GM19043 (cell line): ENCODE results near the gene ZRANB1.

Experiments
- ATAC-seq: cut with Tn5 transposase; IDR thresholded peaks from one replicate; pipeline ENCODE4 v1.9.1; 2021; ENCODE audit warnings: low read depth; ENCODE audit not compliant: unreplicated experiment

The ZRANB1 gene

GRCh38 chr10:124918906-124919305 is 23.0 kb upstream of the ZRANB1 start:
- ATAC-seq: no peak

- no peak for ATAC-seq
Measured at GRCh38 chr10:124921261-124921660, 20.7 kb upstream of the ZRANB1 start.

- ATAC-seq: no peak
Measured at GRCh38 chr10:124923684-124924083, 18.2 kb upstream of the ZRANB1 start.

- ATAC-seq: no peak
Measured at GRCh38 chr10:124926548-124926947, 15.4 kb upstream of the ZRANB1 start.

DNA sequence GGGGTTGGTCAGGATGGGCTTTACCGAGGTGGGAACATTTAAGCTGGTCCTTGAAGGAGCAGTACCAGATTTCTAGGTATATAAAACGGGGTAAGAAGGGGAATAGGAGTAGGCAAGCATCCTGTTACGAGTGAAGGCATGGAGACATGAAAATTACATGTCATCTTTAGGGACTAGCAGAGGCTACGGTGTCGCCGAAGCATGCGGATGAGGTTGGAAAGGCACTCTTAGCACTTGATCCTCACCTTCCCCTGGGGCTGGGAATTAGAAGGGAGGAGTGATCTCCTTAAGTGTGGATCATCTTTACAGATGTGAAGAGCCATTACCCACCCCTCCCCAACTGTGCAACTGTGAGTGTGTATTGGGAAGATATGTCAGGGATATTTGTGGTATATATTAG is 13.8 kb upstream of the ZRANB1 start:
- no peak for ATAC-seq

DNA sequence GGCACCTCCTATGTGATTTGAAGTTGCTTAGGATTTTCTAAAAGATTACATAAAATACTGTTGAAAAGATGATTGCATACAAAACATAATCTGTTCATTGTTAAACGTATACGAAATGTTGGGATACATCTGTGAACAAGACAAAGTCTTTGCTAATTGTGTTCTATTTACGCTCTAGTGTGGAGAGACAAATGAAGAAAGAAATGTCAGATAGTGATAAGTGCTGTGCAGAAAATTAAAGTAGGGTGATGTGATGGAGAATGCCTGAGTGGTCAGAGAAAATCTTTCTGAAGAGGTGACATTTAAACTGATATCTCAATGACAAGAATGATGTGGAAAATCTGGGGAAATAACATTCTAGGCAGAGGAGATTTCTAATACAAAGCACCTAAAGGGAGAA is 13.4 kb upstream of the ZRANB1 start:
- ATAC-seq: no peak

GRCh38 chr10:124935946-124936345 is 6.0 kb upstream of the ZRANB1 start:
- ATAC-seq: no peak

- ATAC-seq: no peak
Measured at GRCh38 chr10:124936813-124937212, 5.1 kb upstream of the ZRANB1 start.

- no peak for ATAC-seq
Measured at GRCh38 chr10:124939290-124939689, 2.6 kb upstream of the ZRANB1 start.

- no peak for ATAC-seq
Measured at GRCh38 chr10:124942317-124943169, 620 bp downstream of the ZRANB1 start.

GRCh38 chr10:124943301-124944092 is 1.6 kb downstream of the ZRANB1 start:
- no peak for ATAC-seq

- ATAC-seq: no peak
Measured at GRCh38 chr10:124944982-124945381, 3.1 kb downstream of the ZRANB1 start.

DNA sequence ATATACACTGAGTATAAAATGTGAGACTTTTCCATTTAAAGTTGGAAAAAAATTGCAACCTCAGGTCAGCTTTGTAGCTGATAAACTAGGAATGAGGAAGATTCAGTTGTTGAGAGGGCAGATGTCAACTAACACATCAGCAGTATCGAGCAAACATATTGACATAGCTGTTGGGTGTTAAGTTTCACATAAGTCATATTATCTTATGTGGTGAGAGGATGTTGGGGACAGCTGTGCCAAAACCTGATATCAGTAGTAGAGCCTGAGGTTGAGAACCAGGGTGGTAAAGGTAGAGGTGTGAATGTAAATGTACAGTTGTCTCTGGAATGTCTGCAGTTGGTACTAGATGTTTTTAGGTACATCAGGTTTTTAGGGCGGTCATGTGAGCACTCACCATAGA is 5.0 kb downstream of the ZRANB1 start:
- ATAC-seq: no peak

DNA sequence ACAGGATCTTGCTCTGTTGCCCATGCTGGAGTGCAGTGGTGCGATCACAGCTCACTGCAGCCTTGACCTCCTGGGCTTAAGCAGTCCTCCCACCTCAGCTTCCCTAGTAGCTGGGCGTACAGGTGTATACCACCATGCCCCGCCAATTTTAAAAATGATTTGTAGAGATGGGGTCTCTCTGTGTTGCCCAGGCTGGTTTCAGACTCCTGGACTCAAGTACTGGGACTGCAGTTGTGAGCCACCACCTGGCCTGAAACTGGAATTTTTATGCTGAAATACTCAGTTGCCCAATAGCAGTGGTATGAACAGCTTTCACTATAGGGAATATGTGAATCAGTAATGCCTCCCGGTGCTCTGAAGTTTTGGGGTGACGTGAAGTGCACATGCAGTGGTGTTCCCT is 7.6 kb downstream of the ZRANB1 start:
- ATAC-seq: no peak

GRCh38 chr10:124952123-124952522 is 10.2 kb downstream of the ZRANB1 start:
- no peak for ATAC-seq

GRCh38 chr10:124953421-124953820 is 11.5 kb downstream of the ZRANB1 start:
- ATAC-seq: no peak

GRCh38 chr10:124955243-124955642 is 13.3 kb downstream of the ZRANB1 start:
- ATAC-seq: no peak

DNA sequence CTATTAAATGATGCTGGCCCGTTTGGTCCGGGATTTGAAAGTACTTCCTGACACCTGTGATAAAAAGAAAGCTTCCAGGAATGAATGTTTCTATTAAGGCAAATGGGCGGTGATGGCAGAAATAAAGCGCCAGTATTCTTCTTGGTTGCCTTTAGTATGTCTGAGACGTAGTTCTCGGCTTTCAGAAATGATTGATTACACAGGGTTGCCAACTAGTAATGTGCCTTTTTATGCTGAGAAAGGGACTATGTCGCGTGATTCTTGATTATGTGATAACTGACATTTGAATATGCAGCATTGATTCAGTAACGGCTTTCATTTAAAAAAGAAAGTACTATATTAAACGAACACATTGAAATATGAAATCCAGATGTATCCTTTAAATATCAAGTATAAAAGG is 13.9 kb downstream of the ZRANB1 start:
- ATAC-seq: no peak

- ATAC-seq: no peak
Measured at GRCh38 chr10:124956764-124957163, 14.8 kb downstream of the ZRANB1 start.

DNA sequence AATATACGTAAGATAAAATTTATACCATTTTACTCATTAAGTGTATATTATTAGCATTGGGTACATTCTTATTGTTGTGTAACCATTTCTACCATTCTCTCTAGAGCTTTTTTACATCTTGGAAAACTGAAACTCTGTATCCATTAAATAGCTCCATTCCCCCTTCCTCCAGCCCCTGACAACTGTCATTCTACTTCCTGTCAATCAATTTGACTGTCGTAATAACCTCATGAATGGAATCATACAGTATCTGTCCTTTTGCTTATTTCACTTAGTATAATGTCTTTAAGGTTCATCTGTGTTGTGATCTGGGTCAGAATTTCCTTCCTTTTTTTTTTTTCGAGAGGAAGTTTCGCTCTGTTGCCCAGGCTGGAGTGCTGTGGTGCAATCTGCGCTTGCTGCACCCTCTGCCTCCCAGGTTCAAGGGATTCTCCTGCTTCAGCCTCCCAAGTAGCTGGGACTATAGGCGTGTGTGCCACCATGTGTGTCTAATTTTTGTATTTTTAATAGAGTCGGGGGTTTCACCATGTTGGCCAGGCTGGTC is 15.6 kb downstream of the ZRANB1 start:
- no peak for ATAC-seq

DNA sequence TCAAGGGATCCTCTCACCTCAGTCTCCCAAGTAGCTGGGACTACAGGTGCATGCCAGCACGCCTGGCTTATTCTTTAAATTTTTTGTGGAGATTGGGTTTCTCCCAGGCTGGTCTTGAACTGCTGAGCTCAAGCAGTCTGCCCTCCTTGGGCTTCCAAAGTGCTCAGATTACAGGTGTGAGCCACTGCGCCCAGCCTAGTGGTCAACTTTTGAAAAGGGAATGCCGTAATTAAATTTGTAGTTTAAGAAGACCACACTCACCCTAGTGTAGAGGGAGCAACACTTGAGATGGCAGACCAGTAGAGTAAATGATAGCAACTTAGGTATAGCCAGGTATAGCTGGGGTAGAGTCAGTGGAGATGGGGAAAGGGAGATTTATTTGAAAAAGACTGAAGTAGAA is 17.6 kb downstream of the ZRANB1 start:
- no peak for ATAC-seq

DNA sequence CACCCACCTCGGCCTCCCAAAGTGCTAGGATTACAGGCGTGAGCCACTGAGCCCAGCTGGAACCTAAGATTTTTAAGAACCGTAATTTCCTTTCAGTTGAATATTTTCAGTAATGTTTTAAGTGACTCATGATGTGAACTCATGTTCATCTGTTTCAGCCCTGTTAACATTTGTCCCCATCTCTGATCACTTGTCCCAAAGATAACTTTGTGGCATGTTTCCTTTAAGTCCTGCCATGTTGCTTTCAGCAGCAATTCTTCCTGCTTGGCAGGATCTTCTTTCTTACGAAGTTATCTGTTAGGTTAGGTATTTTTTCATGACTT is 19.3 kb downstream of the ZRANB1 start:
- no peak for ATAC-seq
